NCI-H1417 treated with DMSO at 0.1 percent for 48 hours (cell line): ENCODE results near the gene TMEM163.

Source experiments
- DNase-seq: peaks from one replicate; lab custom pipeline; 2025; lab: John Stamatoyannopoulos, UW

The TMEM163 gene

DNA sequence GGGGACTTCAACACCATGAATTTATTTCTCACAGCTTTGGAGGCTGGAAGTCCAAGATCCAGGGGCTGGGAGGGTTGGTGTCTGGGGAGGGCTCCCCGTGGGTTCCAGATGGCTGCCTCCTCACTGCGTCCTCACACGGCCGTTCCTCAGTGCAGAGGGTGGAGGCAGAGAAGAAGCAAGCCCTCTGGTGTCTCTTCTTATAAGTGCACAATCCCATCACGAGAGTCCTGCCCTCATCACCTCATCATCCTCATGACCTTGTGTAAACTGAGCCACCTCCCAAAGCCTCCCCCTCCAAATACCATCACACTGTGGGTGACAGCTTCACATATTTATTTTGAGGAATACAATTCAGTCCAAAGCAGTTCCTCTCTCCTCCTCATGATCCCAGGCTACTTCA, 26.3 kb downstream of the TMEM163 start:
- no peak for DNase-seq

GRCh38 chr2:134690629-134691215, 28.1 kb downstream of the TMEM163 start:
- DNase-seq = no peak

GRCh38 chr2:134689315-134689714, 29.5 kb downstream of the TMEM163 start:
- no peak for DNase-seq

GRCh38 chr2:134685967-134686366, 32.8 kb downstream of the TMEM163 start:
- no peak for DNase-seq

DNA sequence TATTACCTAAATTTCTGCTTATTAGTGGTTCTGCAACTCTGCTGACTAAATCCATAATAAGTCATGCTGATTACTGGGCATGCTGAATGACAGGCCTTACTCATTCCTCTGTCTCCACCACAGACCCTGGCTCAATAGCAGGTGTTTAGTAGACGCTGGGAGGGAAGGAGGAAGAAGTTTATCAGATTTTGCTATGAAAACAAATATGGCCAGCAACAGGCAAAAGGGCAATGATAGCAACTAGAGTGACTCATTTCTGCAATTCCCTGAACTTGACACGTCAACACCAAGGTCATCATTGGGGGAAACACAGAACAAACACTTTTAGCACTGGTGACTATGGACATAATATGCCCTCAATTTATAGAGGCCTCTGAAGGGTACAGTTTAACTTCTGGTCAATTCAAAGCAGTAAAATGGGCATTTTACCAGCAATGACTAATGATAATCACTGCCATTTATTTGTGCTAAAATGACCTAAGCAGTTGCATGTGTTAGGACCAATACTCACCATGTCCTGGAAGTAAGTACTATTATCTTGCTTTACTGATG, 35.2 kb downstream of the TMEM163 start:
- DNase-seq = no peak

DNA sequence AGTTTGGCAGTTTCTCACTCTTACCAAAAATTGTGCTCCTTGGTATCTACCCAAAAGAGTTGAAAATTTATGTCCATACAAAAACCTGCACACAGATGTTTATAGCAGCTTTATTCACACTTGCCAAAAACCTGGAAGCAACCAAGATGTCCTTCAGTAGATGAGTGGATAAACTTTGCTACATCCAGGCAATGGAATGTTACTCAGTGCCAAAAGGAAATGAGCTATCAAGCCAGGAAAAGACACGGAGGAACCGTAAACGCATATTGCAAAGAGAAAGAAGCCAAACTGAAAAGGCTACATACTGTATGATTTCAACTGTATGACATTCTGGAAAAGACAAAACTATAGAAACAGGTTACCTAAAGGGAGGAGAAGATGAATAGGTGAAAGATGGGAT, 36.1 kb downstream of the TMEM163 start:
- no peak for DNase-seq

DNA sequence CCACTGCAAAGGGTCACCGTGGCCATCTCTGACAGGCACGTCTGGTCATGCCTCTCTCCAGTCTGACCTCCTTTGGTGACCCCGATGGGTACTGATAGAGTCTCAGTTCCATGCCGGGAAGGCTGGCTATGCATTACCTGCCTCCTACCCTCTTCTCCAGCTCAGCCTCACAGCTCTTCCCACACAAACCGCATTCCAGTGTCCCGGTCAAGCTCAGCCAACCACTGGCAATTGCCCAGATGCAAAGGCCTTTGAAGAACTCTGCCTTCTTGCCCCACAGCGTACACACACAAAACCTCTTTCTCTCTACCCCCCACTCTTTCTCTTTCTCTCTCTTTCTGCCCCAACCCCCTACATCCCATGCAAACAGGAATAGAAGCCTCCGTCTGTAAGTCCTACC, 37.6 kb downstream of the TMEM163 start:
- DNase-seq = no peak

DNA sequence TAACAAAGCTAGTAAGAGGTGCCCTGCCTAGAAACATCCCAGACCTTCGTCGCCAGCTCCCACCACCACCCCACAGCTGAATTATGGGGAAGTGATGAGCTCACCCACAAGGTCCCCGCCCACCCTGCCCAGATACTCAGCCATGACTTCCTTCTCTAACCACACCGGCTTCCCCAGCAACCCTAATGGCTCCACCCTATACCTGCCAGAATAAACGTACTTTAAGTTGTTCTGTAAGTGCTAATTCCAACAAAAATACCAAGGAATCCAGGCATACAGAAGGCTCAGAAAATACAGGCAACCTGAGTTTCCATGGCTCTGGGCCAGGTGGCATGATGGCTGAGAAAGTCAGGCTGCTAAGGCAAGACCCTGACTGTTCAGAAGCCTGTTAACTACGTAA, 39.1 kb downstream of the TMEM163 start:
- no peak for DNase-seq

DNA sequence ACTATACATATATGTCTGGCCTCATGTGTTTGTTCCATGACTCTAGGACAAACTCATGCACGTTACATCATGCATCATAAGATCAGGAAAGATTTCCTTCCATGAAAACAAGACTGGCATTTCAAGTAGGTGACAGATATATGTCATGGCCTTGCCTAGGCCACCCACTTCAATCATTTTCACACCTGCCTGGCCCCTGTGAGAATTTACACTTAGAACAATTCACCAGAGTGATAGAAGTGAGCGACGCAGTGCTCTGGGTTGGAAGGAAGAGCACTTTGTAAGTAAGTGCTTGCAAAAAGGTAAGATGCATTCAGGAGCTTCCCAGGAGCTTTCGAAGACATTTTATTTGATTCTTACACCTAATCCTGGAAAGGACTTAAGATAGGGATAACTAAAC, 39.5 kb downstream of the TMEM163 start:
- DNase-seq = no peak

DNA sequence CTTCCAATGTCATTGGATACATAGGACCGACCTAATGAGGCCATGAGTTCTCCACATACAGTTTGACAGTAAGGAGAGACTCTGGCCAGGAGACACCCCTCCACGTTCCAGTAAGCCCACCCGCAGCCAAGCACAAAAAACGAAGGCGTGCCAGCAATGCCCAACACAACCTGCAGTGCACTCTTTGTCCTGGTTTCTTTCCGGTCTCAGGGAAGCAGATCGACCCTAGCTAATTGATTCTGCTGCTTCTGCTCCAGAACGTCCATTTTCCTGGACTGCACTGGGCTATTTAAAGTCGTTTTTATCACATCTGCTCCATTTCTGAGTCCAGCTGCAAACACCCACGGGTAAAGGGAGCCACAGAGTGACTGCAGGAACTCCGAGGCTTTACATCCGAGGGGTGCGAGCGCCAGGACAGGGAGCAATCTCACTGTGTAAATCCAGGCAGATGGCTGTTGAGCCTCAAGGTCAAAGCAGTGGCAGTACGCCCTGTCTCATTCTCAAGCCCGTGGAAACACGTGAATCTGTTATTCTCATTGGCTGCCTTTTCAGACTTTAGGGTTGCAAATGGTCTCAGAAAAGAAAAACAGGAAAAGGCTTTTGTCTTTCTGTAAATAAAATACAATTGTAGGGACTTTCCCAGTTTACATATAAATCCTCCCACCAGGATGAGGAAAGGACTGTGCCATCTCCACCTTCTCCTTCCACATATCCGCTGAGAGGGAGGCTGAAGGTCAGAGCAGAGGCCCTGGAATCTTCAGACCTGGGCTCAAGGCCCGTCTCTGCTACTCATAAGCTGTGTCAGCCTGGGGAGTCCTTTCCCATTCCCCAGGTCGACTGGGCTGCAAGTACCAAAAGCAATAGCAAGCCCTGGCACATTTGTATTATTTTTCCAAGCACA, 40.7 kb downstream of the TMEM163 start:
- DNase-seq = no peak

DNA sequence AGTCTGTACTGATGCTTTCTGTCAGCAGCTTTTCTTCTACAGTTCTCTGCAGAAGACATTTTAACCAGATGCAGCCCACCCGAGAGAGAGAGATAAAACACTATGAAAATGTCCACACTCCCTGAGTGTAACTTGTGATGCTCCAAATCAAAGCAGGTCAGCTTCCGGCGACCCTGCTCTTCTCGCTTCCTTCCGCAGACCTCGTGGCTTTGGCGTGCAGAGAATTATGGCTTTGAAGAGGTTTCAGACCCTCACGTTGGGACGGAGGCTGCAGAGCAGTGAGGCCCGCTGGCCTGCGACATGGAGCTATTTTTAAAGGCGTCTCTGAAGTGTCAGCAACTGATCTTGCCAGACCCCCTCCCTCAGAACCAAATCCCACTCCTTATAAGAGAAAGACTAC, 41.8 kb downstream of the TMEM163 start:
- no peak for DNase-seq

DNA sequence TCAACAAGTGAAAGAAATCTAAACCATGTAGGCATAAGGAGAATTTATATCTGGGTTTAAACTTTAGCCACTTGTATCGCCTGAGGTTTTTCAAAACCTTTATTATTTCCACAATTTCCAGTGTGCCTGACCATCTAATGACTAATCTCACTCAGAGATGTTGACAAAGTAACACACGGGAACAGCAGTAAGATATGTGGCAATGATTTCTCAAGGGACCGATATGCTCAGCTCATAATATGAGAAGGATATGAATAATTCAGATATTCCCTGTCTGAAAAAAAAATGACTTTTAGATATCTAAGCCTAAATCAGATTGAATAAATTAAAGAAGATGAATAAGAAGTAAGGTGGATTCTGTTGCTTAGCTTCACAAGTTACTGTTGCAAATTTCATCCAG, 43.5 kb downstream of the TMEM163 start:
- no peak for DNase-seq

GRCh38 chr2:134674687-134675086, 44.1 kb downstream of the TMEM163 start:
- DNase-seq = no peak

- no peak for DNase-seq
Measured at GRCh38 chr2:134671513-134671912, 47.3 kb downstream of the TMEM163 start.

GRCh38 chr2:134670955-134671354, 47.8 kb downstream of the TMEM163 start:
- no peak for DNase-seq

DNA sequence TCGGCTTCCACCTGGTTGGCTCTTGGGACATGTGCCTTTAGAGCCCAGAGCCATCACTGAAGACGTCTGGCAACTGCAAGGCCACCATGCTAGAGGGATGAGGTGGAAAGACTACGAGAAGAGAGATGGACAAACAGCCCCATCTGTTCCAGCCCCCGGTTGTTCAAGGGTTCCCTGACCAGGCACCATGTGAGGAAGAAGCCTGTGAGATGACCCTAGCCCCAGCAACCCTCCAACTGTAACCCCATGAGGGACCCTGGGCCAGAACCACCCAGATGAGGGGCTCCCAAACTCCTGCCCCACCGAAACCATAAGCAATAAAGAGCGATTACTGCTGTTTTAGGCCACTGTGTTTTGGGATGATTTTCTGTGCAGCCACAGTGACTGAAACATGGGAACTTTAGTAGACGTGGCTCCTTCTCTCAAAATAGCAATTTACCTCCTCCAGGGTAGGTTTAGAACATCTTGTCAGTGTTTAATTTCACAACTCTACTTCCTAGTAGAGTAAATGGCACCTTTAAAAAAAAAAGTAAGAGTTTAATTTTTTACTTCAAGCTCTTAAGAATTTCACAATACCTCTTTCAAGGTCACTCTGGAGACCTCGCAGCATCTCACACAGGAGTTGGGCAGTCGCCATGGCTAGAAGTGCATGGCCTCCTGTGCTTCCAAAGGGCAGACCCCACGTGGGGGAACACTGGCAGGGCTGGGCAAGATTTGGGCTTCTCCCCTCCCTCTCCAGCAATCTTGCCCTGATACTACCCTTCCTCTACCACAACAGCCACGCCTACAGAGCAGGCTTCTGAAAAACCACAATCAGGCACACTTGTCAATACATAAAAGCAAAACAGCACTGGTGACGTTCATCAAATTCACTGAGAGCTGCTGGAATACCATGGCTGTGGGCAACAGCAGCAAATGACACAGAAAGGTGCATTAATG, 48.8 kb downstream of the TMEM163 start:
- no peak for DNase-seq

GRCh38 chr2:134668821-134669220, 50.0 kb downstream of the TMEM163 start:
- DNase-seq = no peak

DNA sequence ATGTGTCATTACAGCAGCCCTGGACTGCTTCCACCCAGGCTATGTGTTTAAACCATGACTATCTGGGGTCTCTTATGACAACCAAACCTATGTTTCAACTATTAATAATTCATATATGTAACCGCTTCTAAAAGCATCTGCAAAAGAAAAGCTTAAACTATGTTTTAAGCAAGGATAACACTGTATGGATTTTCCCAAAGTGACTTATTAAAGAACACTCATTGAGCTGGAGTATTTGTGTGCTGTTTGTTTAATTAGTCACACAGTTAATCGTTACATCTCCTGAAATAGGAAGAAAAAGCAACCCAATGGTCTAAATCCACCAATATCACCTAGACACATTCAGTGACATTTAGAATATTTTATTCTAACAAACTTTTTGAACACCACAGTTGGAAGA, 51.3 kb downstream of the TMEM163 start:
- no peak for DNase-seq

- no peak for DNase-seq
Measured at GRCh38 chr2:134667081-134667480, 51.7 kb downstream of the TMEM163 start.

GRCh38 chr2:134665727-134666506, 52.9 kb downstream of the TMEM163 start:
- no peak for DNase-seq
